Measurements from ENCODE around the gene PRODH.
"Not testable (repeated sequence)": the region's sequence is repeated elsewhere in the genome, so short reads cannot be mapped to it uniquely, and the experiment has no call there.

PRODH gene

GRCh38 chr22:18968011-18968749 lies 32.1 kb upstream of the PRODH start:
- DNase-seq (ENCODE audit: low read depth in 2 of 2), result no peak

DNA sequence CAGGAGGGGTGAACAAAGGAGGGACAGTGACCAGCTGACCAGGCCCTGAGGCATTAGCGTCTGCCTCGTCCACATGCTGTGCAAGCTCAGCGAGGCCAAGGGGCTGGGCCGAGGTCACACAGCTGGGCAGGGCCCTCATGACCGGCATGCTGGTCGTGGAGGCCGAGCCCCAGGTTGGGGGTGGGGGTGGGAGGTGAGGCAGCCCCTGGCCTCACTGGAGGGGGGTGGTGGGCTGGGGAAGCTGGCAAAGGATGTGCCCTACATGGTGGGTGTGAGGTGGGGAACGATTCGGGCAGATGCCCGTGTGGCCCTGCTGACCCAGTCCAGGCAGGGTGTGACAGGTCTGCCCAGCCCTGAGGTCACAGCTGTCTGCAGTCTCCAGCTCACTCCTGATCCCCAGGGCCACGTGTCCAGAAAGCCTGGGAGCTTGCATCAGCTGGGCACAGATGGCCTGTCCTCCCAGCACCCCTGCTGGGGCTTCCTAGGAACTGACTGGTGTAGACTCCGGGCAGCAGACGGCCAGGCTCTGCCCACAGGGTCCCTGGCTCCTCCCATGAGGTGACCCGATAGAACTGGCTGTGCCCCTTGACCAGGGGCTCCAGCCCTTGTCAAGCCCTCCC lies 31.4 kb upstream of the PRODH start:
- not testable (repeated sequence) for DNase-seq (ENCODE audit: low read depth in 2 of 2)

- no peak for DNase-seq (ENCODE audit: low read depth in 2 of 2)
Measured at GRCh38 chr22:18966748-18967147, 30.7 kb upstream of the PRODH start.

GRCh38 chr22:18965526-18966421 lies 29.7 kb upstream of the PRODH start:
- no peak for DNase-seq (ENCODE audit: low read depth in 2 of 2)

DNA sequence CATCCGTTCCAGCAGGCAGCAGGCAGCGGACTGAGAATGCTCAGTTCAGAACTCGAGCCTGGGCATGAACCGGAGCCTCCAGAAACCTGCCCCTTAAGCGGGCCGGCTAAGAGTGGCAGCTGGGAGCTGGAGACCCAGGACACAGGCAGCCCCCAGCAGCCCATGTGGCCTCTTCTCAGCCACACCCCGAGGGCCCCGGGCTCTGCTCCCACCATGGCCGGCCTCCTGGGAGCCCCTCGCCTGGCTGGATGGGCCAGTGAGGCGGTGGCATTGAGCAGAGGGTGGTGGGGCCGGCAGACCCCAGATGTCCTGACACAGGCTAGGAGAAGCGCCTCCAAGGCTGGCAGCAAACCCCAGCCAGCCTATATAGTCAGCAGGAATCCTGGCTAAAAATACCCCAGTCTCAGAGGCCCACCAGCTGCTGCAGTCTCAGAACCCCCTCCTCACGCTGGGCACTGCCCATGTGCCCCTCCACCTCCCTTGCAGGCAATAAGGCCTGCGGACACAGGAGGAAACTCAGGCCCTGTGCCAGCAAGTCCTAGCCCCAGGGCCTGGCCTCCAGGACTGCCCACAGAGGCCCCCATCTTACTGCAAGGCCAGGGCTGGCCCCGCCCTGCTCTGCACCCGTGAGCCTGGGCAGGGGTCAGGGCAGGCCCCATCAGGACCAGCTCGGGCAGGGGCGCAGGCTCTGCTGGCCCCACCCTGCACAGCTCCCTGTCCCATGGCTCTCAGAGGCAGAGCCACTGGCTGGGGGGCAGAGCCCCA lies 28.6 kb upstream of the PRODH start:
- not testable (repeated sequence) for DNase-seq (ENCODE audit: low read depth in 2 of 2)

- DNase-seq (ENCODE audit: low read depth in 2 of 2), result not testable (repeated sequence)
Measured at GRCh38 chr22:18964051-18964450, 28.0 kb upstream of the PRODH start.

- no peak for DNase-seq (ENCODE audit: low read depth in 2 of 2)
Measured at GRCh38 chr22:18962308-18962635, 26.2 kb upstream of the PRODH start.

DNA sequence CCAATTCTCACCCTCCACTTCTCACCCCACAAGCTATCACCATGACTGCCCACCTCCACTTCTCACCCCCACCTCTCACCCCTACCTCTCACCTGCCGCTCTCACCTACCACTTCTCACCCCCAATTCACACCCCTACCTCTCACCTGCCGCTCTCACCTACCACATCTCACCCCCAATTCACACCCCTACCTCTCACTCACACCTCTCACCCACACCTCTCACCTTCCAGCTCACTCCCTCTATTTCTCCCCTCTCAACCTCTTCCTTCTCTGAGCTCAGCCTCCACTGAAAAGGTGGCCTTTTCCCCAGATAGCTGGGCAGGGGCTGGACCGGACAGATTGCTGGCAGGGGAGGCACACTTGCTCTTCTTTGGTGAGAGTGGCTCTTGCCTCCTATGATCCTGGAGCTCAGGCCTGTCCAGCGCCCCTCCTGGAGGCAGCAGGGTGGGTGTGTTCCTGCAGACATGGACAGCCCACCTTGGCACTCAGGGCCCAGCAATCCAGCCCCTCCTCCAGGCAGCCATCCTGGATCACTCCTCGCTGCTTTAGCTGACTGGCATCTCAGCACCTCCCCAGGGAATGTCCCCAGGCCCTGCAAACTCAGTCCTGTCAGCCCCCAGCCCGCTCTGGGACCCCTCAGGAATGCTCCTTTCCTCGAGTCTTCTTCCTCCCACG lies 25.7 kb upstream of the PRODH start:
- DNase-seq (ENCODE audit: low read depth in 2 of 2), result not testable (repeated sequence)

DNA sequence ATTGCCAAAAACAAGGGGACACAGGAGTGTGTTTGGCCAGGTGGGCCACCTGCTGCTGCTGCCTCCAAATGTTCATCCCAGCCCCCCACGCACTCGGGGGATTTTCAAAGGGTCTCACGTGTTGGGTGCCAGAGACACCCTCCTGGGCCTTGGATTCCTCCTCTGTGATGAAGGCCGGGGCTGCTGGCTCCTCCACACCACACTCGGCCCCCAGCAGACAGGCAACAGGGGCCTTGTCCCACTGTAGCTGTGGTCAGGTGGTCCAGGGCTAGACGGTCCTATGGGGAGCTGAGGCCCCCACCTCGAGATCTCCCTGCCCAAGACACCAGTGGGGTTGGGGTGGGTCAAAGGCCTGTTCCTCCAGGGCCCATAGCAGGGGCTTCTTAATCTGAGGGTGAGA lies 25.1 kb upstream of the PRODH start:
- not testable (repeated sequence) for DNase-seq (ENCODE audit: low read depth in 2 of 2)

DNA sequence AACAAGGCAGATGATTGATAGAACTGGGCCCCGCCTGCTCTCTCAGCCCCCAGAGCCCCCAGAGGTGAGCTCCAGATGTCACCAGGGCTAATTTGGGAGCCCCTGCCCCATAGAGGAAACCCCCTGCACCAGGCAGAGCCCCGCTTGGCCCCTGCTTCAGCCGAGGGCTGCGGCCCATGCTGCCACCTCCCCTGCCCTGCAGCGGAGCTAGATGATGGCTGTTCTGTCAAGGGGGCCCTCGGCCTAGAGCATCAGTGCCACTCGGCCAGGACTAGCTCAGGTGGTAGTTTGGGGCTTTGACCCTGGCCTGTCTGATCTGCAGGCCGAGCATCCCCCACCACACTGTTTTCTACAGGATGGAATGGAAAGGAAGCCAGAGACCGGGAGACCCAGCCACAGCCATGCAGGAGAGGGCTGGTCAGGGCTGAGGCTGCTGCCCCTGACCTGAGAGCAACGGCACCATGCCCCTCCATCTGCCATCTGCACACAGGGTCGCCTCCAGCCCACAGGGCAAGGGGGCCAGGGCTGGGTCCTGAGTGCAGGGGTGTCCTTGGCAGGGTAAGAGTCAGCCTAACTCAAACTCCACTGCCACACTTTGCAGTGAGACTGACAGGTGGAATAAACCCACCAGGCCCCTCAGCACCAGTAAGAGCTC lies 24.2 kb upstream of the PRODH start:
- not testable (repeated sequence) for DNase-seq (ENCODE audit: low read depth in 2 of 2)

- DNase-seq (ENCODE audit: low read depth in 2 of 2), result not testable (repeated sequence)
Measured at GRCh38 chr22:18959741-18960140, 23.6 kb upstream of the PRODH start.

DNA sequence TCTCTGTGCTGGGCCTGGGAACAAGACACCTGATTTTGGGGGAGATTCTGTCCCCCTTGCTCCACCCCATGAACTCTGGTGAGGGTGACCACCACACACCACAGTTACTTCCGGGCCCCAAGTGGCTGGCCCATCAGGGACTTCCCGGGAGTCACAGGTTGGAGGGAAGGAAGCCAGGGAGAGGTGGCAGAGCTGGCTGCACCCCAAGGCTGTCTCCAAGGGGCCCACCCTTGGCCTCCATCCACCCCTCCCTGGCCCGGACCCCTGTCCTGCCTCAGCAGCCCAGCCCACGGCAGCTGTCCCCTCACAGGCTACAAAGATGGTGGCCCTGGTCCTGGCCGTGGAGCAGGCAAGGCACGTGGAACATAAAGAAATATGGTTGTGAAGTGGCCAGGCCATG lies 23.2 kb upstream of the PRODH start:
- DNase-seq (ENCODE audit: low read depth in 2 of 2), result not testable (repeated sequence)

DNA sequence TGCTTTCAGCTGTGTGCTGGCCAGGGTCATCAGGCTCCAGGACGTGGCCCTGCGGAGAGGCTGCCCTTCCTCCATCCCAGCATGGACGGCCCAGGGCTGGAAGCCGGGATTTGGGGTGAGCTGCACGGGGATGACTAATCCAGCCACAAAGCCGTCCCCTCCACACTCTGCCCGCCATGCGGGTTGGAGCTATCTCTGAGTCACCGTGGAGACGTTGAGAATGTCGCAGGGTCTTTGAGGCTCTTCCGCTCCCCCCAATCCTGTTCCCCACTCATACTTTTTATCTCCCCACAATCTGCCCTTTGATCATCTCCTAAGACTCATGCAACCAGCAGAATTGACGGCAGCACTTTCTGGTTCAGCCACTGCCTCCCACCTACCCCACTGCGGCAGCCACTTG lies 22.6 kb upstream of the PRODH start:
- not testable (repeated sequence) for DNase-seq (ENCODE audit: low read depth in 2 of 2)

DNA sequence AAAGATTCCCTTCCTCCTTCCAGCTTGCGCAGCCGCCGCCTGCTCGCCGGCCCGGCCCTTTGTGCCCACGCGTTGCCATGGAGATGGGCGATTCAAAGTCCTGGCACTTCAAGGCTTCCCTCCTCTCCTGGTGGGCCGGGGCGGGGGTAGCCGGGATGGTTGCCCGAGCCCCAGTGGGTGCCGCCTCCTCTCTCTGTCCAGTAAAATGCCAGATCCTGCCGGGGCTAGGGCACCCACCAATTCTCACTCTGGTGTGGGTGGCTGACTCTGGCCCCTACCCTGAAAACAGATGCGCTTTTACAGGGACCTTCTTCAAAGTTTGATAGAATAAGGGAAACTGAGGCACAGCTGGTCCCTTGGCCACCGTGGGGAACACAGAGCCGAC lies 22.2 kb upstream of the PRODH start:
- DNase-seq (ENCODE audit: low read depth in 2 of 2), result not testable (repeated sequence)

- DNase-seq (ENCODE audit: low read depth in 2 of 2), result not testable (repeated sequence)
Measured at GRCh38 chr22:18957621-18958320, 21.7 kb upstream of the PRODH start.

DNA sequence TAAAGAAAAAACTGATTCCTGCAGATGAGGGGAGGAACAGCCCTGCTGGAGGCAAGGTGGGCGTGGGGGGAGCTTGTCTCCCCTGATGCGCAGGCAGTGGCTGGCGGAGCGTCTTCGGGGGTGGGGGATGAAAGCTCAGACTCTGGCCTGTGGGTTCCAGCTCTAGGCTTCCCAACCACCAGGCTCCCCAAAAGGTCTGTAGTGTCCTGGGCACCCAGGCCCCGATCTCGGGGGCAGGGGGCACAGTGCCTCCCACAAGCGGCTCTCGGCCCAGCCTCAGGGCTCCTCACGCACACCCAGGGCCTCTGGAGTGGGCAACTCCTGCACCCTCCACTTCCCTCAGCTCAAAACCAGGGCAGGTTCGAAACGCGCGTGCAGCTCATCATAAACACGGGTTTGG lies 20.9 kb upstream of the PRODH start:
- not testable (repeated sequence) for DNase-seq (ENCODE audit: low read depth in 2 of 2)

GRCh38 chr22:18956121-18956895 lies 20.2 kb upstream of the PRODH start:
- not testable (repeated sequence) for DNase-seq (ENCODE audit: low read depth in 2 of 2)

DNA sequence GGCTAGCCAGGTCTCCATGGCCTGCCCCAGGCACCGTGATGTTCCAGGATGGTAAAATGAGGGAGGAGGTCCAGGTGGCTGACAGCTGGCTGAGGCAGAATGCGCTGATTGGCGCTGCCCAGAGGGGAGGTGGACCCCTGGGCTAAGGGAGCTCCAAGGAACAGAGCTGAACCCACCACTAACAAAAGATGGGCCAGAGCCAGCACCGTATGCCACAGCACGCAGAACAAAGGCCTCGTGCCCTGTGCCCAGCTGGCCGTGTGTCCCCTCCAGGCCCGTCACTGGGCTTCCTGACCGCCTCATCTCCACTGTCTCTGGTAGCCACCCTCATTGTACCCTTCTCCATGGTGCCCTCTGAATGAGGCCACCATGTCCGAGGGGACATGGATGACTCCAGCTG lies 19.6 kb upstream of the PRODH start:
- DNase-seq (ENCODE audit: low read depth in 2 of 2), result no peak

- no peak for DNase-seq (ENCODE audit: low read depth in 2 of 2)
Measured at GRCh38 chr22:18954990-18955571, 19.0 kb upstream of the PRODH start.
